HFF-Myc (cell line): Measurements from ENCODE around the gene PCSK1N.

Experiments used
- DNase-seq: peaks from one replicate; pipeline ENCODE4 v3.0.0-alpha.2; 2011; ENCODE audit warnings: low read depth; ENCODE audit errors: extremely low read depth
- H3K4me3 ChIP-seq: replicated peaks from 2 replicates; pipeline ENCODE4 v1.5.1; 2011; ENCODE audit warnings: low read depth, mild to moderate bottlenecking, control low read depth, low read length
- CTCF ChIP-seq: IDR thresholded peaks from 2 replicates; pipeline ENCODE4 v1.5.1; 2012; ENCODE audit warnings: mild to moderate bottlenecking, low read depth, low read length, control low read depth; ENCODE audit errors: missing control alignments

The PCSK1N gene

DNA sequence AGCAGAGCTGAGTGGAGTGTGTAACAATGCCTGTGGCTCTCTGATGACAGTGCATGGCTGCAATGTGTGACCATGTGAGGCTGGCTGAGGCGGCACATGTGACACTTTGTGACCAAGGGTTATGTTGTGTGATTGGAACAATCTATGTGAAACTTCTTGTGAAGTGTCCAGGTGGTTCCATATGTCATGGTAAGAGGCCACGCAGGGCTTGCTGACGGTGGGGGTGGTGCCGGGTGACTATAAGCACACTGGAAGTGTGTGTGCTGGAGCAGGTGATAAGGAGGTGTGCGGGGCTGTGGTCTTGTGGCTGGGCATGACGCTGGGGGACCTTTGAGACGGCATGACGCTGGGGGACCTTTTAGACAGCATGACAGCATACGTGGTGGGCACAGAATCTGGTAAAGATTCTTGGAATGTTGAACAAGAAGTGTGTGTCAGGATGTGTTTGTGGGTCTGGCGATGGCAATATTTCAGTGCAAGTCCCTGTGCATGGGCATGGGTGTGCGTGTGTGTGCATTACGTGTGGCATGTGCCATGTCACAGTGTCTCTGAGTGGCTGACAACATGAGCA lies 41.0 kb downstream of the PCSK1N start:
- TF ChIP-seq CTCF: no peak
- H3K4me3 ChIP-seq: no peak overlapping the region
- no peak for DNase-seq

DNA sequence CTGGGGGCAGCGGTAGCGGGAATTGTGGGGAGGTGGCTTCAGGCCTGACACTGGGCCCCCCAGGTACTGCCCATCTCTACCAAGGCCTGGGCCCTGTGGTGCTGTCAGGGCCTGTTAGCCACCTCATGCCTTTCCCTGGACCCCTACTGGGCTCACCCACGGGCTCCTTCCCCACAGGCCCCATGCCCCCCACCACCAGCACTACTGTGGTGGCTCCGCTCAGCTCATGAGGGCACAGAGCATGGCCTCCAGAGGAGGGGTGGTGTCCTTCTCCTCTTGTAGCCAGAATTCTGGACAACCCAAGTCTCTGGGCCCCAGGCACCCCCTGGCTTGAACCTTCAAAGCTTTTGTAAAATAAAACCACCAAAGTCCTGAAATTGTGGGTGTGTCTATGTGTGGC lies 41.5 kb downstream of the PCSK1N start:
- no peak overlapping the region for H3K4me3 ChIP-seq
- no peak for DNase-seq
- no peak for TF ChIP-seq CTCF

- no peak for TF ChIP-seq CTCF
- H3K4me3 ChIP-seq: no peak overlapping the region
- DNase-seq: no peak
Observed at GRCh38 chrX:48792219-48792618, 43.2 kb downstream of the PCSK1N start.

GRCh38 chrX:48791063-48791820 lies 44.2 kb downstream of the PCSK1N start:
- no peak for DNase-seq
- H3K4me3 ChIP-seq: no peak overlapping the region
- no peak for TF ChIP-seq CTCF

DNA sequence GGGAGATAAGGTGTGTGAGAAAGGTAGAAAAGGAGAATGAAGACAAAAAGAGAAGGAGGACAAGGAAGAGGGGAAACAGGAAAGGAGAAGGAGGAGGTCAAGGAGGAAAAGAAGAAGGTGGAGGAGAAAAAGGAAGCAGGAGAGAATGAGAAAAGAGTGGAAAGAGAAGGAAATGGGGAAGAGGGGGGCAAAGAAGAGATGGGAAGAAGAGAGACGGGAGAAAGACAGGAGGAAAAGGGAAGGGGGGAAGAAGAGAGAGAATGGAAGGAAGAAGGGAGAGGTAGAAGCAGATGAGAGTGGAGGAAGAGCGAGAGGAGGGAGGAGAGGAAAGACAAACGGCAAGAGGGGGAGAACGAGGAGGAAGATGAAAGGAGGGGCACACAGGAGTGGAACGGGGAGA lies 44.9 kb downstream of the PCSK1N start:
- no peak for TF ChIP-seq CTCF
- H3K4me3 ChIP-seq: no peak overlapping the region
- DNase-seq: no peak

GRCh38 chrX:48789366-48790220 lies 45.8 kb downstream of the PCSK1N start:
- TF ChIP-seq CTCF: no peak
- no peak overlapping the region for H3K4me3 ChIP-seq
- no peak for DNase-seq
